HG03095 (cell line): ENCODE data around the gene POLR3GL.

Source experiments
- ATAC-seq: cut with Tn5 transposase; IDR thresholded peaks from one replicate; pipeline ENCODE4 v1.9.1; 2021; ENCODE audit warnings: moderate library complexity; ENCODE audit not compliant: unreplicated experiment

POLR3GL gene

GRCh38 chr1:145972580-145972979, 8.1 kb downstream of the POLR3GL start:
- no peak for ATAC-seq

DNA sequence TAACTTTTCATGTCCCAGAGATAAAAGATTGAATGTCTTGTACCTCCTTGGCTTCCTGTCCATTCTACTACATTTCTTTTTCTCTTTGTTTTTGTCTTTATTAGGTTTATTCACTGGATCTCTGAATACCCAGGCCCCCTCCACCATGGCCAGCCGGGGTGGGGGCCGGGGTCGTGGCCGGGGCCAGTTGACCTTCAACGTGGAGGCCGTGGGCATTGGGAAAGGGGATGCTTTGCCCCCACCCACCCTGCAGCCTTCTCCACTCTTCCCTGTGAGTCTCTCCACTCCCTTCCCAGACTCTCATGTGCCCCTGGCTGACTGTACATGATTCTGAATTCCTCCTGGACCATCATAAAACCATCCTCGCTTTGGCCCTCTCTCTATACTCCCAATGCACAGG, 10.2 kb downstream of the POLR3GL start:
- no peak for ATAC-seq

GRCh38 chr1:145975216-145975615, 10.7 kb downstream of the POLR3GL start:
- no peak for ATAC-seq

DNA sequence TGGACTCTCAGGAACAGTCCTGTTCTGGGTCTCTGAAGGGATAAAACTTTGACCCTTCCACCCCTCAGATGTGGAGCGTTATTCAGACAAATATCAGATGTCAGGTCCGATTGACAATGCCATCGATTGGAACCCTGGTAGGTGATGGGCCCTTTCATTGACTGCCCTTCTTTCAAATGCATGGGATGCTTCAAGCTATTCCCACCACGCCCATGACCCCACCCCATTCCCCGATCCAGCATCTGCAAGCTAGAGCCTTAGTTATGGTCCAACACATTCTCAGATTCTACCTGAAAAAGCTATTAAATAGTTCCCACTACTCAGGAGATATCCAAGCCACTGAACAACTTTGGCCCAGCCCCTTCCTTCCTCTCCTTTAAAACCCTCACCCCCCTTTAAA, 12.5 kb downstream of the POLR3GL start:
- no peak for ATAC-seq

DNA sequence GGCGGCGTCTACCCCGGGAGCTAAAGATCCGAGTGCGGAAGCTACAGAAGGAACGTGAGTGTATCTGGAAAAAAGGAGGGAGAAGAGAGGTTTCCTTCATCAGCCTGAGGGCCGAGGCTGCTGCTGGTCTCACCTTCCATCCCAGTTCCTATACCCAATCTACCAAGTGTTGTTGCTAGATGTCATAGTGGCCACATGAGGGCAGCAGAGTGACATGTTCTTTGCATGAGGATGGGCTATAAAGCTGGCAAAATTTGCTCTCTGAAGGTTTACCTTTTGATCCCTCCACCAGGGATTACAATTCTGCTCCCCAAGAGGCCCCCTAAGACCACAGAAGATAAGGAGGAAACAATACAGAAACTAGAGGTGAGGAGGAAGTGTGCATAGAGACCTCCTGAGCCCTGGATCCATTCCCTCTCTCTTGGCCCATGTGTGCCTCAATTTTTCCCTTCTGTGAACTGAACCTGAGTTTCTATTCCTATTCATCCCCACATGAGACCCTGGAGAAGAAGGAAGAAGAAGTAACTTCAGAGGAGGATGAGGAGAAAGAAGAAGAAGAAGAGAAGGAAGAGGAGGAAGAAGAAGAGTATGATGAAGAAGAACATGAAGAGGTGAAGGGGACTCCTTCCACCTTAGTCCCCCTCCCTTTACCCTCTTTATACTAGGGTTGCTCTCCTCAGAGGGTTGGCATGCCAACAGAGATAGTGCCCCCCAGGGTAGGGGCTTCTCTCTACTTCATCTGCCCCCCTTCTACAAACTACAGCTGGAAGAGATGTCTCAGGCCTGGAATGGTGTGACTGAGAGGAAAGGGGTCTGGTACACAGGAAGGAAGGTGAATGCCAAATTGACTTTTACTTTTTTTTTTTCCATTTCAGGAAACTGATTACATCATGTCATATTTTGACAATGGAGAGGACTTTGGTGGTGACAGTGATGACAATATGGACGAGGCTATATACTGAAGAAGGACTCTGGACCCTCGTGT, 13.3 kb downstream of the POLR3GL start:
- ATAC-seq, result no peak

- no peak for ATAC-seq
These were observed 14.0 kb downstream of the POLR3GL start for GRCh38 chr1:145978471-145978853.

- ATAC-seq, result peak; percentile 79
These were observed 14.6 kb downstream of the POLR3GL start for GRCh38 chr1:145978854-145979745.

DNA sequence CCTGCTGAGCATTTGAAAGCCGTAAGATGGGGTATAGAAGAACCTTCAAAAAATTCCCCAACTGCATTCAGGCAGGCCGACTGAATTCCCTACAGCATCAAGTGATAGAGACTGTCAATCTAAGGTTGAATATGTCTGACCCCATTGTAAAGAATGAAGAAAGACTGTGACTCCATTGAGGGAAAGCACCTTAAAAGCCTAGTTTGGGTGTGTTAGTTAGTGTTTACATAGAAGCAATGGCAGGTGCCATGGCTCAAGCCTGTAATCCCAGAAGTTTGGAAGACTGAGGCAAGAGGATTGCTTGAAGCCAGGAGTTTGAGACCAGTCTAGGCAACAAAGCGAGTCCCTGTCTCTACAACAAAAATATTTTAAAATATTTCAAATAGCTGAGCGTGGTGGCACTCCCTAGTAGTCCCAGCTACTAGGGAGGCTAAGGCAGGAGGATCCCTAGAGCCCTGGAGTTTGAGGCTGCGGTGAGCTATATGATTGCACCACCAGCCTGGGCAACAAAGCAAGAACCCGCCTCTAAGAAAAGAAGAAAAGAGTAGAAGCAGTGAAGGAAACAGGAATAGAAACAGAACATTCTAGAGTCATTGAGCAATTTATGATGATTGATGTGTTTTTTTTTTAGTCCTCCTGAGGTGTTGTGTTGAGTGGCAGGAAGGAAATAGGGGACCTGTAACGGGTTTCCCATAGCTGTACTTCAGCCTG, 15.4 kb downstream of the POLR3GL start:
- ATAC-seq, result peak; percentile 8

DNA sequence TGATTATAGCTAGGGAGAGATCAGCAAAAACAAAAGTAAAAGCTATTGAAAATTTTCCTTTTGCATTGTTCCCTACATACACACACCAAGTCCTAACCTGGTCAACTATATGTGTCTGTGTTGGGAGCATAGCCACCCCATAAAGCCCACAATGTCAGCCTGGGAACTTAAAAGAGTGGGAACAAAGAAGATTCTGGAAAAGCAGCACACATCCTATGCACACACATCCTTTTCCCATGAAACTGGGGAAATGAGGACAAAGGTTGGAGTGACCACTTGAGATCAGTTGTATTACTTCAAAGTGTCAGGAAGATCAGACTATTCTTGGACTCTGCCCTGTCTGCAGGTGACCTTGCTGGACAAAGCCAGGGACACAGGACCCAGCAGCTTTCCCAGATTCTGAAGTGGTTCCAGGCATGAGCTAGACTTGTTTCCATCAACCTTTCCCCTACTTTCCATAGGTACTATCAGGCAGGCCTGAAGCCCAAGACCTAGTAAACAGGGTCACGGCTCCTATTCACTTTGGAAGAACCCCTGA, 16.0 kb downstream of the POLR3GL start:
- no peak for ATAC-seq

- no peak for ATAC-seq
These were observed 17.7 kb downstream of the POLR3GL start for GRCh38 chr1:145982010-145982723.

- ATAC-seq, result no peak
These were observed 18.8 kb downstream of the POLR3GL start for GRCh38 chr1:145983206-145983675.

DNA sequence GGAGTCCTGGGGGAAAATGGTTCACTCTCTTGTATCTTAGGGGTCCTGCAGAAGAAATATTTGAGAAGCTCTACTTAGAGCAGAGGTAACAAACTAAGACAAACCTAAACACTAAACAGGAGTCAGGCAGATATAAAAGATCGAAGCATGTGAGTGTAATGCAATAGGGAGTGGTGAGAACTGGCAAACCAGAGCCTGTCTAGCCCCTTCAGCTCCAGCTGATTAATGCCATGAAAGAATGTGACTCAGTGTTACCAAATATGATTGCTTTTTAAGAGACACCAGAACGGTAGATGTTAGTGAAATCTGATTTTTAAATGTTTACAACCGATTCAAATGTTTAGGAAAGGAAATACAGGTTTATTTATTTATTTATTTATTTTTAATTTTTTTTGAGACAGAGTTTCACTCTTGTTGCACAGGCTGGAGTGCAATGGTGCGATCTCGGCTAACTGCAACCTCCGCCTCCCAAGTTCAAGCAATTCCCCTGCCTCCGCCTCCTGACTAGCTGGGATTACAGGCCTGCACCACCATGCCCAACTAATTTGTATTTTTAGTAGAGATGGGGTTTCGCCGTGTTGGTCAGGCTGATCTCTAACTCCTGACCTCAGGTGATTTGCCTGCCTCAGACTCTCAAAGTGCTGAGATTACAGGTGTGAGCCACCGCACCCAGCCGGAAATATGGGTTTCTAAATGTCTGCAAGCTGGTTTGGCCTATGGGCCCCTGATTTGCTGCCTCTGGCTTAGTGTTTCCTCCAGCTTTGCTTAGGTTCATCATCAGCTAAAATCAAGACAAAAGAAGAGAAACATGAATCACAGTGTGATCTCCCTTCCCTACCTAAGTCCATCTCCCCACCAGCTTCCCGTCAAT, 19.7 kb downstream of the POLR3GL start:
- no peak for ATAC-seq

DNA sequence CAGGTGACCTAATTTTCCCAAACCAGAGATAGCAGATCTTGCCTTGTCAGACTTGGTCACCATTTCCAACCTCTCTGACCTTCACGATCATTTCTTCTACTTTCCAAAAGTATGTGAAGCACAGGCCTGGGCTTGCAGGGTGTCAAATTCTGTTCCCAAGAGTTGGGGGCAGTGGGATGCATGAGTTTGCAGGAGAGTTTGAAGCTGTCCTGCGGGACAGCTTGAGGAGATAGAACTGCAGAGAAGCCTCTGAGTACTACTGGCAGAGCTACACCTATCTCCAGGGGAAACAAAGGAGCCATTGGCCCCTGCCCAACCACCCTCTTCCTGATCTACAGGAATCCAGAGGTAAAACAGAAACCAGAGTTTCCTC, 20.6 kb downstream of the POLR3GL start:
- ATAC-seq, result no peak

GRCh38 chr1:145985502-145986439, 21.3 kb downstream of the POLR3GL start:
- ATAC-seq, result no peak

DNA sequence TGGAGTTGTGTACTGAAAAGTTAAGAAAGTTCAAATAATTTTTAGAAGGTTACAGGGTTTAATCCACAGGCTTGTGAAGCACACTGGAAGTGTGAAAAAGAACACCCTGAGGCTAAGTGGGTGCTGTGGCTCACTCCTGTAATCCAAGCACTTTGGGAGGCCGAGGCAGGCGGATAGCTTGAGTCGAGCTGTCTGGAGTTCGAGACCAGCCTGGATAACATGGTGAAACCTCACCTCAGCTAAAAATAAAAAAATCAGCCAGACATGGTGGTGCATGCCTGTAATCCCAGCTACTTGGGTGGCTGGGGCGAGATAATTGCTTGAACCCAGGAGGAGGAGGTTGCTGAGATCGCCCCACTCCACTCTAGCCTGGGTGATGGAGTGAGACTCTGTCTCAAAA, 22.1 kb downstream of the POLR3GL start:
- ATAC-seq, result no peak

DNA sequence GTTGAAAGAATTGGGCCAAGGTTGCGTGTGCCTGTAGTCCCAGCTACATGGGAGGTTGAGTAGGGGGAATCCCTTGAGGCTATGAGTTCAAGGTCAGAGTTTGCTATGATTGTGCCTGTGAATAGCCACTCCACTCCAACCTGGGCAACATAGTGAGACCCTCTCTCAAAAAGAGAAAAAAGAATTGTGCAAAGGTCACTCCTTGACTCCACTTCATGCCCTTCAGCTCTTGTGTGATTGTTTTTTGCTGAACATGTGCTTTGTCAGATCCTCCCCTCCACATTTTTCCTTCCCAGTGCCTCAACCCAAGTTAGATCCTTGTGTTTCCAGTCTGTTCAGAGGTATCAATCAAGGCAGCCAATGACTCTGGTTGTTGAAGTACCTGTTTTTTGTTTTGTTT, 23.4 kb downstream of the POLR3GL start:
- no peak for ATAC-seq

DNA sequence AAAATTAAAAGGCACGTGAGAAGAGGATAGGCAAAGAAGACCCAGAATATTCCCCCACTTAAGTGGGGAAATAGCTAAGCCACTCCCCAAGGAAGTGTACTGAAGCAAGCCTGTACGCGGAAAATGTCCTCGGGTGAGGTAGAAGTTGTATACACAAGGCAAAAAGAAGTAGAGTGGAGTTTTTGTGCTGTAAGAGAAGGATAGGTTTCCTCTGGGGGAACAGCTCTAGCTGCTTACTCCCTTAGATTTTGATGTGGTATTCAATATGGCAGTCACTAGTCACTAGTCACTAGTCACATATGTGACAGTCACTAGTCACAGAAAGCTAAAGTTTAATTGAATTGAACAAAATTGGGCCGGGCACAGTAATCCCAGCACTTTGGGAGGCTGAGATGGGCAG, 24.3 kb downstream of the POLR3GL start:
- ATAC-seq, result no peak

GRCh38 chr1:145990249-145990855, 25.9 kb downstream of the POLR3GL start:
- ATAC-seq, result no peak
